Caco-2 (cell line): ENCODE data around the gene SPECC1L. TPM values are rescaled to one million over a fixed set of nuclear protein-coding genes. Genes with fewer than 3 reads are reported as not detected.
"Not testable (repeated sequence)": the region's sequence is repeated elsewhere in the genome, so short reads cannot be mapped to it uniquely, and the experiment has no call there.

ENCODE experiments used
- BruUV-seq: library from RNA; stranded (reverse); fragments of 400-500 nt; replicated peaks from 2 replicates; lab custom pipeline; 2021; lab: Mats Ljungman, UMichigan
- CTCF ChIA-PET: fragments of 300-600 bp; sonication (Branson Sonifier 250); formaldehyde crosslinking; loops from one replicate; lab custom pipeline; 2022; ENCODE audit warnings: antibody characterized with exemption; lab: Charles Lee
- POLR2A ChIA-PET: fragments of 300-600 bp; sonication (Branson Sonifier 250); formaldehyde crosslinking; loops from one replicate; lab custom pipeline; 2022; ENCODE audit warnings: antibody characterized with exemption; lab: Charles Lee
- DNase-seq, 2 experiments: peaks; one replicate each; pipeline versions ENCODE4 v3.0.0 to v3.0.0-alpha.2; 2020 to 2022
- H3K27me3 ChIP-seq: replicated peaks from 2 replicates; pipeline ENCODE4 v1.6.0; 2011; ENCODE audit warnings: low read length; ENCODE audit not compliant: control insufficient read depth, insufficient read depth
- H3K36me3 ChIP-seq: 2 replicates; pipeline ENCODE4 v1.5.1; 2011; ENCODE audit warnings: low read length; ENCODE audit not compliant: control insufficient read depth, insufficient read depth
- H3K4me1 ChIP-seq: fragments of 250-450 bp; sonication (Bioruptor Pico); 2 replicates; pipeline ENCODE4 v1.5.1; 2020; ENCODE audit warnings: mild to moderate bottlenecking
- H3K4me3 ChIP-seq: 2 replicates; pipeline ENCODE4 v1.5.1; 2011; ENCODE audit warnings: low read depth, mild to moderate bottlenecking, control low read depth, low read length
- H3K9me3 ChIP-seq: fragments of 250-450 bp; sonication (Bioruptor Pico); 2 replicates; pipeline ENCODE4 v1.5.1; 2020; ENCODE audit warnings: mild to moderate bottlenecking, moderate library complexity
- H3K27ac Mint-ChIP-seq: one replicate; pipeline ENCODE4 v1.8.0; 2022; ENCODE audit warnings: mixed read lengths; ENCODE audit not compliant: unreplicated experiment
- H3K27me3 Mint-ChIP-seq: one replicate; pipeline ENCODE4 v1.8.0; 2022; ENCODE audit warnings: mixed read lengths; ENCODE audit not compliant: insufficient read depth, unreplicated experiment
- H3K36me3 Mint-ChIP-seq: one replicate; pipeline ENCODE4 v1.8.0; 2022; ENCODE audit warnings: mild to moderate bottlenecking, mixed read lengths; ENCODE audit not compliant: insufficient read depth, unreplicated experiment
- H3K4me1 Mint-ChIP-seq: one replicate; pipeline ENCODE4 v1.8.0; 2022; ENCODE audit warnings: low read depth, mixed read lengths; ENCODE audit not compliant: unreplicated experiment
- H3K4me3 Mint-ChIP-seq: one replicate; pipeline ENCODE4 v1.8.0; 2022; ENCODE audit warnings: mild to moderate bottlenecking, moderate library complexity, mixed read lengths; ENCODE audit not compliant: unreplicated experiment
- H3K9me3 Mint-ChIP-seq: one replicate; pipeline ENCODE4 v1.8.0; 2022; ENCODE audit warnings: mixed read lengths; ENCODE audit not compliant: unreplicated experiment
- intact Hi-C: fragments of 100-400 bp; cut with micrococcal nuclease; formaldehyde crosslinking; loops from one replicate; pipeline ENCODE4 v1.10.0; 2022; ENCODE audit not compliant: unreplicated experiment
- total RNA-seq: library from RNA; stranded (reverse); gene quantifications from 2 replicates; pipeline ENCODE4 v1.2.3, GENCODE V29; 2022
- TF ChIP-seq, protein P1 (sequence below), 2 experiments: fragments of 200-600 bp in 1 of 2; IDR thresholded peaks; 1 replicate in 1 of 2; 2 replicates in 1 of 2; pipeline versions ENCODE4 v1.5.1 to v1.8.0; 2011 to 2022; ENCODE audit warnings: antibody characterized with exemption in 1 of 2, control low read depth in 1 of 2, inconsistent platforms in 1 of 2, low read depth in 1 of 2, low read length in 1 of 2, mild to moderate bottlenecking in 1 of 2, moderate library complexity in 1 of 2; ENCODE audit not compliant: insufficient read depth in 1 of 2, severe bottlenecking in 1 of 2, unreplicated experiment in 1 of 2

SPECC1L gene
- total RNA-seq, 1 experiment from 2014 or later = 72.8 TPM

DNA sequence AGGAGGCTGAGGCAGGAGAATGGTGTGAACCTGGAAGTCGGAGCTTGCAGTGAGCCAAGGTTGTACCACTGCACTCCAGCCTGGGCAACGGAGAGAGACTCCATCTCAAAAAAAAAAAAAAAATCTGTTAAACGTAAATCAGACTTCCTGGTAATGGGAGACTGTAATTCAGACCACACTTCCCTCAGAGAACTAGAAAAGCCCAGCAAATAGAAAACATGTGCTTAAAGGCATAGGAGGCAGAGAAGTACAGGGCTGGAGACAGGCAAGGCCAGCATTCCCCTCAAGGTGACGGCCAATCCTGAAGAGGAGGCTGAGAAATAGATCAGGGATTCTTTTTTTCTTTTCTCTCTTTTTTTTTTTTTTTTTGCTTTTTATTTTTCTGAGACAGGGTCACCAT lies 34.0 kb upstream of the SPECC1L start:
- no peaks in the 10 kb centered on the region for H3K36me3 ChIP-seq
- H3K4me3 ChIP-seq = no peak overlapping the region
- H3K27me3 ChIP-seq = no peaks in the 10 kb centered on the region
- H3K9me3 ChIP-seq = no peaks in the 10 kb centered on the region
- DNase-seq = no peak
- H3K4me3 Mint-ChIP-seq = no peak overlapping the region
- no peaks in the 10 kb centered on the region for H3K27me3 Mint-ChIP-seq
- no peak overlapping the region for H3K27ac Mint-ChIP-seq
- intact Hi-C loops = no loop called here
- BruUV-seq = no TSS peak
- no peaks in the 10 kb centered on the region for H3K4me1 Mint-ChIP-seq
- H3K36me3 Mint-ChIP-seq = no peaks in the 10 kb centered on the region
- POLR2A ChIA-PET = no interaction called here
- H3K4me1 ChIP-seq = no peaks in the 10 kb centered on the region
- TF ChIP-seq, protein P1, sequence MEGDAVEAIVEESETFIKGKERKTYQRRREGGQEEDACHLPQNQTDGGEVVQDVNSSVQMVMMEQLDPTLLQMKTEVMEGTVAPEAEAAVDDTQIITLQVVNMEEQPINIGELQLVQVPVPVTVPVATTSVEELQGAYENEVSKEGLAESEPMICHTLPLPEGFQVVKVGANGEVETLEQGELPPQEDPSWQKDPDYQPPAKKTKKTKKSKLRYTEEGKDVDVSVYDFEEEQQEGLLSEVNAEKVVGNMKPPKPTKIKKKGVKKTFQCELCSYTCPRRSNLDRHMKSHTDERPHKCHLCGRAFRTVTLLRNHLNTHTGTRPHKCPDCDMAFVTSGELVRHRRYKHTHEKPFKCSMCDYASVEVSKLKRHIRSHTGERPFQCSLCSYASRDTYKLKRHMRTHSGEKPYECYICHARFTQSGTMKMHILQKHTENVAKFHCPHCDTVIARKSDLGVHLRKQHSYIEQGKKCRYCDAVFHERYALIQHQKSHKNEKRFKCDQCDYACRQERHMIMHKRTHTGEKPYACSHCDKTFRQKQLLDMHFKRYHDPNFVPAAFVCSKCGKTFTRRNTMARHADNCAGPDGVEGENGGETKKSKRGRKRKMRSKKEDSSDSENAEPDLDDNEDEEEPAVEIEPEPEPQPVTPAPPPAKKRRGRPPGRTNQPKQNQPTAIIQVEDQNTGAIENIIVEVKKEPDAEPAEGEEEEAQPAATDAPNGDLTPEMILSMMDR (IDR thresholded peaks at IDR 0.05; ENCODE audit: insufficient read depth in 1 of 2, low read depth in 1 of 2, low read length in 1 of 2, severe bottlenecking in 1 of 2, unreplicated experiment in 1 of 2) = no peak
- CTCF ChIA-PET = no interaction called here
- H3K9me3 Mint-ChIP-seq = no peaks in the 10 kb centered on the region

DNA sequence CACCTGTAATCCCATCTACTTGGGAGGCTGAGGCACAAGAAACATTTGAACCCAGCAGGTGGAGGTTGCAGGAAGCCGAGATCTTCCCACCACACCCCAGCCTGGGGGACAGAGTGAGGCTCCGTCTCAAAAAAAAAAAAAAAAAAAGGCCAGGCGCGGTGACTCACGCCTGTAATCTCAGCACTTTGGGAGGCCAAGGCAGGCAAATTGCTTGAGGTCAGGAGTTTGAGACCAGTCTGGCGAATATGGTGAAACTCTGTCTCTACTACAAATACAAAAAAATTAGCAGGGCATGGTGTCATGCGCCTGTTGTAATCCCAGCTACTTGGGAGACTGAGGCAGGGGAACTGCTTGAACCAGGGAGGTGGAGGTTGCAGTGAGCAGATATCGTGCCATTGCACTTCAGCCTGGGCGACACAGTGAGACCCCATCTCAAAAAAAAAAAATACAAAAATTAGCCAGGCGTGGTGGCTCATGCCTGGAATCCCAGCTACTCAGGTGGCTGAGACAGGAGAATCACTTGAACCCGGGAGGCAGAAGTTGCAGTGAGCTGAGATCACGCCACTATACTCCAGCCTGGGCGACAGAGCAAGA lies 32.4 kb upstream of the SPECC1L start:
- H3K27me3 ChIP-seq, CTCF ChIA-PET, BruUV-seq, intact Hi-C loops, H3K27me3 Mint-ChIP-seq, H3K4me3 ChIP-seq, H3K4me3 Mint-ChIP-seq, H3K27ac Mint-ChIP-seq, H3K4me1 Mint-ChIP-seq, H3K36me3 ChIP-seq, H3K36me3 Mint-ChIP-seq, H3K9me3 ChIP-seq, H3K9me3 Mint-ChIP-seq, DNase-seq, POLR2A ChIA-PET, H3K4me1 ChIP-seq: not testable (repeated sequence)

DNA sequence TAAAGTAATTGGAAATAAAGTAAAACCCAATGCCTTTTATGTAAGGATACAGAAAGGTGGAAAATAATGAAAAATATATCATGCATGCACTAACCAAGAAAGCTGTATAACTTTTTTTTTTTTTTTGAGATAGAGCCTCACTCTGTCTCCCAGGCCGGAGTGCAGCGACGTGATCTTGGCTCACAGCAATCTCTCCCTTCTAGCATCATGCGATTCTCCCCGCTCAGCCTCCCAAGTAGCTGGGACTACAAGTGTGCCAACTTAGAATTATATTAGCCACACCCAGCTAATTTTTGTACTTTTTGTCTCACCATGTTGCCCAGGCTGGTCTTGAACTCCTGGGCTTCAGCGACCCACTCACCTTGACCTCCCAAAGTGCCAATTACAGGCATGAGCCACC lies 30.2 kb upstream of the SPECC1L start:
- H3K27me3 ChIP-seq = no peaks in the 10 kb centered on the region
- DNase-seq = no peak
- no peak overlapping the region for H3K4me3 ChIP-seq
- no peak overlapping the region for H3K4me3 Mint-ChIP-seq
- BruUV-seq = no TSS peak
- TF ChIP-seq, protein P1 (IDR thresholded peaks at IDR 0.05; ENCODE audit: insufficient read depth in 1 of 2, low read depth in 1 of 2, low read length in 1 of 2, severe bottlenecking in 1 of 2, unreplicated experiment in 1 of 2) = no peak
- H3K36me3 ChIP-seq = no peaks in the 10 kb centered on the region
- CTCF ChIA-PET = interaction anchor here (0.6 kb wide), 1 partner anchor 9 kb away, joined by 5 read pairs; no protein-coding TSS in a partner anchor
- intact Hi-C loops = loop anchor here (5.0 kb wide), 1 partner anchor 33 kb away; no protein-coding TSS in a partner anchor
- no peaks in the 10 kb centered on the region for H3K27me3 Mint-ChIP-seq
- peaks cover 4% of the 10 kb centered on the region for H3K36me3 Mint-ChIP-seq
- H3K9me3 Mint-ChIP-seq = no peaks in the 10 kb centered on the region
- no peak overlapping the region for H3K27ac Mint-ChIP-seq
- POLR2A ChIA-PET = no interaction called here
- peaks cover 13% of the 10 kb centered on the region for H3K4me1 Mint-ChIP-seq
- H3K9me3 ChIP-seq = no peaks in the 10 kb centered on the region
- H3K4me1 ChIP-seq = no peaks in the 10 kb centered on the region

DNA sequence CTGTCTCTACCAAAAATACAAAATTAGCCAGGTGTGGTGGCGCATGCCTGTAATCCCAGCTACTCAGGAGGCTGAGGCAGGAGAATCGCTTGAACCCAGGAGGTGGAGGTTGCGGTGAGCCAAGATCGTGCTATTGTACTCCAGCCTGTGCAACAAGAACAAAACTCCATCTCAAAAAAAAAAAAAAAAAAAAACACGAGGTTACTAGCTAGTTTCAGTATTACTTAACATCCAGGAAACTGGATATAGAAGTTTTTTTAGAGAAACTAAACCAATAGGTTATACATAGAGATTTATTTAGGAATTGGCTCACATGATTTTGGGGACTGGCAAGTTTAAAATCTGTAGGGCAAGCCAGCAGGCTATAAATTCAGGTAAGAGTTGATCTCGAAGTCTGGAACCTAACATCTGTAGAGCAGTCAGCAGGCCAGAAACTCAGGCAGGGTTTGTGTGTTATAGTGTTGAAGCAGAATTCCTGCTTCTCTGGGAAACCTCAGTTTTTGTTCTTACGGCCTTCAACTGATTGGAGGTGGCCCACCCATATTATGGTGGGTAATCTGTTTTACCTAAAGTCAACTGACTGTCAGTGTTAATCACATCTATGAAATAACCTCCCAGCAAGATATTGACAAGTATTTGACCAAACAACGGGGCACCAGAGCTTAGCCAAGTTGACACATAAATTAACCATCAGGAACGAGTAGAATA lies 29.5 kb upstream of the SPECC1L start:
- CTCF ChIA-PET = interaction anchor here (0.6 kb wide), 1 partner anchor 10 kb away, joined by 5 read pairs; no protein-coding TSS in a partner anchor
- H3K27ac Mint-ChIP-seq = not testable (repeated sequence)
- intact Hi-C loops = loop anchor here (5.0 kb wide), 1 partner anchor 34 kb away; no protein-coding TSS in a partner anchor

DNA sequence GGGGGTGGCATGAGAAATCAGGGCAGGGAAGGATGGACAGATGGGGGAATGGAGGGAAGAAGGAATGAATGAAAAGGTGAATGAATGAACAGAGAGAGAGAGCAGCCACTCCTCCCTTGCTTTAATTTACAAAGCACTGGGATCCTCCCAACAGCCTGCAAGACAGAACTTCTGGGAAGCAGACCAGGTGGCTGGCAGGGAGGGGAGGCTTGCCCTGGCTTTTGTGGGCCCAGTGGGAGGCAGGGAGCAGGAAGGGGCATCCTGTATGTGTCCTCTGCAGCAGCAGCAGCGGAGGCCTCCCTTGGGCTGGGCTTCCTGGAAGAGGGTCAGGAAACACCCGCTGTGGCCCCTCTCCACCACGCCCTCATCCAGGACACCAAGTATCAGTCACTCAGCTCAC lies 27.2 kb upstream of the SPECC1L start:
- Mint-ChIP-seq H3K4me1 (peaks cover 13% of the 10 kb centered on the region), H3K27ac (peak overlapping the region; percentile 46)
- intact Hi-C loops = loop anchor here (5.0 kb wide), 1 partner anchor 36 kb away; no protein-coding TSS in a partner anchor
- H3K9me3 Mint-ChIP-seq, H3K36me3 Mint-ChIP-seq, H3K27me3 Mint-ChIP-seq, H3K36me3 ChIP-seq, DNase-seq, H3K4me3 ChIP-seq, BruUV-seq, H3K27me3 ChIP-seq, POLR2A ChIA-PET, H3K4me1 ChIP-seq, H3K4me3 Mint-ChIP-seq, H3K9me3 ChIP-seq: not testable (repeated sequence)
- CTCF ChIA-PET = interaction anchor here (1.1 to 1.4 kb wide), 3 partner anchors 45 to 53 kb away, joined by 3 to 9 read pairs (median 4); no protein-coding TSS in a partner anchor

More for the DNA sequence above, 29.5 kb upstream of the SPECC1L start:
- peaks cover 13% of the 10 kb centered on the region for H3K4me1 Mint-ChIP-seq
- H3K4me3 Mint-ChIP-seq, BruUV-seq, H3K27me3 Mint-ChIP-seq, POLR2A ChIA-PET, H3K9me3 Mint-ChIP-seq, H3K36me3 ChIP-seq, H3K9me3 ChIP-seq, DNase-seq, H3K27me3 ChIP-seq, H3K4me3 ChIP-seq, H3K36me3 Mint-ChIP-seq, H3K4me1 ChIP-seq: not testable (repeated sequence)
